Hepatic stellate cell (primary cell): ENCODE measurements around the gene HNRNPF.
A peak's percentile ranks its signal among the peaks of the same experiment; 100 is the strongest.
"Not testable (repeated sequence)": the region's sequence is repeated elsewhere in the genome, so short reads cannot be mapped to it uniquely, and the experiment has no call there.

Source experiments
- DNase-seq: peaks from one replicate; pipeline ENCODE4 v3.0.0; 2011; ENCODE audit warnings: low spot score

HNRNPF gene

GRCh38 chr10:43348511-43349312, 60.3 kb downstream of the HNRNPF start:
- DNase-seq = peak; percentile 96

- DNase-seq = no peak
Observed at GRCh38 chr10:43347997-43348396, 61.0 kb downstream of the HNRNPF start.

- DNase-seq = no peak
Observed at GRCh38 chr10:43344051-43344450, 64.9 kb downstream of the HNRNPF start.

GRCh38 chr10:43343126-43343525, 65.9 kb downstream of the HNRNPF start:
- DNase-seq = no peak

GRCh38 chr10:43342279-43343125, 66.5 kb downstream of the HNRNPF start:
- no peak for DNase-seq

- DNase-seq = no peak
Observed at GRCh38 chr10:43341450-43341849, 67.5 kb downstream of the HNRNPF start.

- no peak for DNase-seq
Observed at GRCh38 chr10:43340619-43341018, 68.4 kb downstream of the HNRNPF start.

- DNase-seq = no peak
Observed at GRCh38 chr10:43340101-43340500, 68.9 kb downstream of the HNRNPF start.

- no peak for DNase-seq
Observed at GRCh38 chr10:43339136-43339535, 69.8 kb downstream of the HNRNPF start.

- no peak for DNase-seq
Observed at GRCh38 chr10:43338117-43338516, 70.9 kb downstream of the HNRNPF start.

GRCh38 chr10:43337536-43337935, 71.5 kb downstream of the HNRNPF start:
- not testable (repeated sequence) for DNase-seq

GRCh38 chr10:43336641-43337318, 72.2 kb downstream of the HNRNPF start:
- no peak for DNase-seq

GRCh38 chr10:43336061-43336460, 72.9 kb downstream of the HNRNPF start:
- no peak for DNase-seq
